ENCODE data around the gene RNF215.

DNA sequence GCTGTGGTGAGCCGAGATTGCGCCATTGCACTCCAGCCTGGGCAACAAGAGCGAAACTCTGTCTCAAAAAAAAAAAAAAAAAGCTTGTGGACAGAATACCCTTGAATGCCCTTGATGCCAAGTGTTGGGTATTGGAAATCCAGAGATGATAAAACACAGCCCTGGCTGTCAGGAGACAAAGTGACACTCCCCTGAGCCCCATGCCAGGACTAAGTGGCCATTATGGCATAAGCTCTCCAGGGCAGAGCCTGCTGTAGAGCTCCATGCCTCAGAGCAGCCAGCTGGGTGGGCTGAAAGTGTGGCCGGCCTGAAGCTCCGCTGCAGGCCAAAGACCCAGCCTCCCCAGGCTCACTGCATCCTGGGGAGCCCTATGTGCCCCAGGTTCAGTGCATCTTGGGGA is 4.9 kb downstream of the RNF215 start:
- TF ChIP-seq, protein P1, sequence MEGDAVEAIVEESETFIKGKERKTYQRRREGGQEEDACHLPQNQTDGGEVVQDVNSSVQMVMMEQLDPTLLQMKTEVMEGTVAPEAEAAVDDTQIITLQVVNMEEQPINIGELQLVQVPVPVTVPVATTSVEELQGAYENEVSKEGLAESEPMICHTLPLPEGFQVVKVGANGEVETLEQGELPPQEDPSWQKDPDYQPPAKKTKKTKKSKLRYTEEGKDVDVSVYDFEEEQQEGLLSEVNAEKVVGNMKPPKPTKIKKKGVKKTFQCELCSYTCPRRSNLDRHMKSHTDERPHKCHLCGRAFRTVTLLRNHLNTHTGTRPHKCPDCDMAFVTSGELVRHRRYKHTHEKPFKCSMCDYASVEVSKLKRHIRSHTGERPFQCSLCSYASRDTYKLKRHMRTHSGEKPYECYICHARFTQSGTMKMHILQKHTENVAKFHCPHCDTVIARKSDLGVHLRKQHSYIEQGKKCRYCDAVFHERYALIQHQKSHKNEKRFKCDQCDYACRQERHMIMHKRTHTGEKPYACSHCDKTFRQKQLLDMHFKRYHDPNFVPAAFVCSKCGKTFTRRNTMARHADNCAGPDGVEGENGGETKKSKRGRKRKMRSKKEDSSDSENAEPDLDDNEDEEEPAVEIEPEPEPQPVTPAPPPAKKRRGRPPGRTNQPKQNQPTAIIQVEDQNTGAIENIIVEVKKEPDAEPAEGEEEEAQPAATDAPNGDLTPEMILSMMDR (conservative IDR thresholded peaks at IDR 0.05 in 1 of 2, IDR thresholded peaks at IDR 0.05 in 1 of 2; ENCODE audit: extremely low read depth in 1 of 2, insufficient read depth in 1 of 2, low read depth in 1 of 2, low read length in 2 of 2) = no peak
- no peak for TF ChIP-seq EZH2 (IDR thresholded peaks at IDR 0.05; ENCODE audit: borderline replicate concordance, low read length)

Measured in mammary epithelial cell (primary cell).